Measurements from ENCODE around the gene DQX1. TPM values are rescaled to one million over a fixed set of nuclear protein-coding genes. Genes with fewer than 3 reads are reported as not detected.
"Not testable (repeated sequence)": the region's sequence is repeated elsewhere in the genome, so short reads cannot be mapped to it uniquely, and the experiment has no call there.

The DQX1 gene
- total and polyA plus RNA-seq, 2 experiments from 2014 or later: not detected

- peaks cover 31% of the 10 kb centered on the region for H3F3A ChIP-seq (ENCODE audit: insufficient read depth)
- H2AFZ ChIP-seq: peak within 1 kb of the TSS; percentile 95
- peak within 1 kb of the TSS; percentile 88 for H3K9ac ChIP-seq
- DNase-seq: peak; percentile 97
- no peaks in the 10 kb centered on the region for H3K9me3 ChIP-seq (ENCODE audit: low read depth)
- H3K9me2 ChIP-seq (ENCODE audit: insufficient read depth): no peaks in the 10 kb centered on the region
- no peak for TF ChIP-seq EZH2 (IDR thresholded peaks at IDR 0.05; ENCODE audit: insufficient read depth, poor library complexity, severe bottlenecking)
- no peak for TF ChIP-seq EZH2phosphoT487 (IDR thresholded peaks at IDR 0.05; ENCODE audit: insufficient read depth, low read depth)
- H3K4me1 ChIP-seq (ENCODE audit: insufficient read depth): peaks cover 15% of the 10 kb centered on the region
- H3K36me3 ChIP-seq (ENCODE audit: low read depth): 0 out of 2 replicates have a peak, but pooled peaks cover 9% of the 10 kb centered on the region
- no peaks in the 10 kb centered on the region for H4K20me1 ChIP-seq (ENCODE audit: insufficient read depth)
- H3K79me2 ChIP-seq (ENCODE audit: insufficient read depth): peaks cover 17% of the 10 kb centered on the region; the same call in 1 of the 2 replicates
- 1% methylated on average over 66 of the region's 66 CpGs for WGBS, 2 experiments (ENCODE audit: low coverage in 1 of 2, low lambda C conversion rate in 2 of 2, missing lambda C conversion rate in 2 of 2)
- H3K4me3 ChIP-seq: peak within 1 kb of the TSS; percentile 87
- in situ Hi-C loops (cut with MboI): no loop called here
- H3K27me3 ChIP-seq (replicated peaks; ENCODE audit: insufficient read depth): no peaks in the 10 kb centered on the region
- peak within 1 kb of the TSS; percentile 87 for H3K27ac ChIP-seq
- H3K4me2 ChIP-seq (ENCODE audit: unreplicated experiment): peak within 1 kb of the TSS; percentile 85
These were observed 53.7 kb downstream of the DQX1 start, which contains the start of gene MRPL53 for GRCh38 chr2:74472086-74472944. TSS of gene MRPL53 (minus strand) at chr2:74472680. CDS start at chr2:74472660, 20 bp downstream.

DNA sequence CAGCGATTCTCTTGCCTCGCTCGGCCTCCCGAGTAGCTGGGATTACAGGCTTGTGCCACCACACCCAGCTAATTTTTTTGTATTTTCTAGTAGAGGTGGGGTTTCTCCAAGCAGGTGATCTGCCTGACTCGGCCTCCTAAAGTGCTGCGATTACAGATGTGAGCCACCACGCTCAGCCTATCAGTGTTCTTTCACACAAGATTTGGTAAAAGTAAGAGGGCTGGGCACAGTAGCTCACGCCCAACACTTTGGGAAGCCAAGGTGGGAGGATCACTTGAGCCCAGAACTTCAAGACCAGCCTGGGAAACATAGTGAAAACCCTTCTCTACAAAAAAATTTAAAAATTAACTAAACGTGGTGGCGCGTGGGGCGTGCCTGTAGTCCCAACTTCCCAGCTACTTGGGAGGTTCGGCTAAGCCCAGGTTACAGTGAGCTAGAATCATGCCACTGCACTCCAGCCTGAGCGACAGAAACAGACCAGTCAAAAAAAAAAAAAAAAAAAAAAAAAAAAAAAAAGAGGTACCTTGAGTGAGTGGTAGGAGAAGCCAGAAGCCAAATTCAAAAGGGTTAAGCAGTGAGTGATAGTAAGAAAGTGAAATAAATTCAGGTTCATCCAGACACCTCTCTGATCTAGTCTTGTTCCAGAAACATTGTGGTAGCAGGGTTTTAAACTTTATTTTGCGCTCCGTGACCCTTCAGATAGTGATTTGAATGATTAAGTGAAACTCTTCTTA lies 54.5 kb downstream of the DQX1 start:
- peak overlapping the region; percentile 87 for H3K4me3 ChIP-seq
- H3F3A ChIP-seq (ENCODE audit: insufficient read depth): peaks cover 33% of the 10 kb centered on the region
- H3K27me3 ChIP-seq (replicated peaks; ENCODE audit: insufficient read depth): no peaks in the 10 kb centered on the region
- H3K27ac ChIP-seq: peak overlapping the region; percentile 87
- 45 to 47% methylated on average over 16 of the region's 16 CpGs for WGBS, 2 experiments (ENCODE audit: low coverage in 1 of 2, low lambda C conversion rate in 2 of 2, missing lambda C conversion rate in 2 of 2)
- 0 out of 2 replicates have a peak, but pooled peaks cover 4% of the 10 kb centered on the region for H3K36me3 ChIP-seq (ENCODE audit: low read depth)
- in situ Hi-C loops (cut with MboI): no loop called here
- H3K9me3 ChIP-seq (ENCODE audit: low read depth): no peaks in the 10 kb centered on the region
- peak overlapping the region; percentile 85 for H3K4me2 ChIP-seq (ENCODE audit: unreplicated experiment)
- H2AFZ ChIP-seq: peak overlapping the region; percentile 95
- H4K20me1 ChIP-seq (ENCODE audit: insufficient read depth): no peaks in the 10 kb centered on the region
- peak; percentile 20 for DNase-seq
- TF ChIP-seq EZH2phosphoT487 (IDR thresholded peaks at IDR 0.05; ENCODE audit: insufficient read depth, low read depth) (no peak), EZH2 (IDR thresholded peaks at IDR 0.05; ENCODE audit: insufficient read depth, poor library complexity, severe bottlenecking) (no peak)
- no peaks in the 10 kb centered on the region for H3K9me2 ChIP-seq (ENCODE audit: insufficient read depth)
- H3K4me1 ChIP-seq (ENCODE audit: insufficient read depth): peaks cover 15% of the 10 kb centered on the region
- H3K9ac ChIP-seq: peak overlapping the region; percentile 88
- H3K79me2 ChIP-seq (ENCODE audit: insufficient read depth): peaks cover 14% of the 10 kb centered on the region

DNA sequence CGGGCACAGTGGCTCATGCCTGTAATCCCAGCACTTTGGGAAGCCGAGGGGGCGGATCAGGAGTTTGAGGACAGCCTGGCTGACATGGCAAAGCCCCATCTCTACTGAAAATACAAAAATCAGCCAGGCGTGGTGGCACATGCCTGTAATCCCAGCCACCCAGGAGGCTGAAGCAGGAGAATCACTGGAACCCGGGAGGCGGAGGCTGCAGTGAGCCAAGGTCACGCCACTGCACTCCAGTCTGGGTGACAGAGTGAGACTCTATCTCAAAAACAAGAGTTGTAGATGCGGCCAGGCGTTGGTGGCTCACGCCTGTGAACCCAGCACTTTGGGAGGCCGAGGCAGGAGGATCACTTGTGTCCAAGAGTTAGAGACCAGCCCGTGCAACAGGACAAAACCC lies 55.3 kb downstream of the DQX1 start:
- H3K9ac ChIP-seq; DNase-seq; in situ Hi-C loops (cut with MboI); H3K27ac ChIP-seq; H3K27me3 ChIP-seq (replicated peaks; ENCODE audit: insufficient read depth); H2AFZ ChIP-seq; H3K4me2 ChIP-seq (ENCODE audit: unreplicated experiment); H4K20me1 ChIP-seq (ENCODE audit: insufficient read depth); H3K4me3 ChIP-seq; H3K36me3 ChIP-seq (ENCODE audit: low read depth); H3K9me2 ChIP-seq (ENCODE audit: insufficient read depth); H3K9me3 ChIP-seq (ENCODE audit: low read depth): not testable (repeated sequence)
- Histone ChIP-seq H3K4me1 (ENCODE audit: insufficient read depth) (peaks cover 15% of the 10 kb centered on the region), H3K79me2 (ENCODE audit: insufficient read depth) (peaks cover 22% of the 10 kb centered on the region), H3F3A (ENCODE audit: insufficient read depth) (peaks cover 39% of the 10 kb centered on the region)
- 96% methylated on average over 12 of the region's 12 CpGs for WGBS, 2 experiments (ENCODE audit: low coverage in 1 of 2, low lambda C conversion rate in 2 of 2, missing lambda C conversion rate in 2 of 2)

Other genes starting within 250 kb of the DQX1 start
- 0.32 and 0.38 TPM in 2 replicates for gene SLC4A5, start 182.8 kb downstream of the DQX1 start, total RNA-seq (2014; rRNA removed; shearing (Covaris generic))
- 0.35 TPM in 1 of 2 replicates, not detected in the other for gene SLC4A5, start 182.8 kb downstream of the DQX1 start, polyA plus RNA-seq (2016; fragmentation: Nextera tagmentation; extraction: Ambion mirVana)
- gene DCTN1, start 145.9 kb downstream of the DQX1 start, total RNA-seq (2014; rRNA removed; shearing (Covaris generic)): 172 and 176 TPM in 2 replicates
- gene DCTN1, start 145.9 kb downstream of the DQX1 start, polyA plus RNA-seq (2016; fragmentation: Nextera tagmentation; extraction: Ambion mirVana): 169 and 171 TPM in 2 replicates
- 1.6 and 3.5 TPM in 2 replicates for gene C2orf81, start 104.6 kb downstream of the DQX1 start, total RNA-seq (2014; rRNA removed; shearing (Covaris generic))
- 6.0 TPM in 2 replicates for gene C2orf81, start 104.6 kb downstream of the DQX1 start, polyA plus RNA-seq (2016; fragmentation: Nextera tagmentation; extraction: Ambion mirVana)
- gene WDR54, start 104.5 kb downstream of the DQX1 start, total RNA-seq (2014; rRNA removed; shearing (Covaris generic)): 33.4 and 45.0 TPM in 2 replicates
- gene WDR54, start 104.5 kb downstream of the DQX1 start, polyA plus RNA-seq (2016; fragmentation: Nextera tagmentation; extraction: Ambion mirVana): 50.8 and 53.3 TPM in 2 replicates
- gene RTKN, start 84.3 kb downstream of the DQX1 start, total RNA-seq (2014; rRNA removed; shearing (Covaris generic)): 13.5 and 17.5 TPM in 2 replicates
- gene RTKN, start 84.3 kb downstream of the DQX1 start, polyA plus RNA-seq (2016; fragmentation: Nextera tagmentation; extraction: Ambion mirVana): 13.0 and 14.5 TPM in 2 replicates
- gene INO80B, start 71.1 kb downstream of the DQX1 start, total RNA-seq (2014; rRNA removed; shearing (Covaris generic)): 10.9 and 32.5 TPM in 2 replicates
- 3.8 and 4.9 TPM in 2 replicates for gene INO80B, start 71.1 kb downstream of the DQX1 start, polyA plus RNA-seq (2016; fragmentation: Nextera tagmentation; extraction: Ambion mirVana)
- 37.9 and 58.7 TPM in 2 replicates for gene WBP1, start 67.8 kb downstream of the DQX1 start, total RNA-seq (2014; rRNA removed; shearing (Covaris generic))
- 42.4 and 47.1 TPM in 2 replicates for gene WBP1, start 67.8 kb downstream of the DQX1 start, polyA plus RNA-seq (2016; fragmentation: Nextera tagmentation; extraction: Ambion mirVana)
- gene MOGS, start 60.8 kb downstream of the DQX1 start, total RNA-seq (2014; rRNA removed; shearing (Covaris generic)): 55.7 and 58.6 TPM in 2 replicates
- 14.5 and 16.8 TPM in 2 replicates for gene MOGS, start 60.8 kb downstream of the DQX1 start, polyA plus RNA-seq (2016; fragmentation: Nextera tagmentation; extraction: Ambion mirVana)
- gene MRPL53, start 53.6 kb downstream of the DQX1 start, total RNA-seq (2014; rRNA removed; shearing (Covaris generic)): 14.8 and 18.5 TPM in 2 replicates
- 69.2 and 71.0 TPM in 2 replicates for gene MRPL53, start 53.6 kb downstream of the DQX1 start, polyA plus RNA-seq (2016; fragmentation: Nextera tagmentation; extraction: Ambion mirVana)
- 5.1 and 12.8 TPM in 2 replicates for gene CCDC142, start 43.2 kb downstream of the DQX1 start, total RNA-seq (2014; rRNA removed; shearing (Covaris generic))
- 6.4 and 6.8 TPM in 2 replicates for gene CCDC142, start 43.2 kb downstream of the DQX1 start, polyA plus RNA-seq (2016; fragmentation: Nextera tagmentation; extraction: Ambion mirVana)
- 15.9 and 17.7 TPM in 2 replicates for gene TTC31, start 43.1 kb downstream of the DQX1 start, total RNA-seq (2014; rRNA removed; shearing (Covaris generic))
- gene TTC31, start 43.1 kb downstream of the DQX1 start, polyA plus RNA-seq (2016; fragmentation: Nextera tagmentation; extraction: Ambion mirVana): 14.2 and 20.4 TPM in 2 replicates
- gene LBX2, start 26.6 kb downstream of the DQX1 start, total RNA-seq (2014; rRNA removed; shearing (Covaris generic)): 0.38 and 4.6 TPM in 2 replicates
- gene LBX2, start 26.6 kb downstream of the DQX1 start, polyA plus RNA-seq (2016; fragmentation: Nextera tagmentation; extraction: Ambion mirVana): 0.87 and 1.1 TPM in 2 replicates
- gene PCGF1, start 18.5 kb downstream of the DQX1 start, total RNA-seq (2014; rRNA removed; shearing (Covaris generic)): 15.6 and 24.1 TPM in 2 replicates
- gene PCGF1, start 18.5 kb downstream of the DQX1 start, polyA plus RNA-seq (2016; fragmentation: Nextera tagmentation; extraction: Ambion mirVana): 23.5 and 24.8 TPM in 2 replicates
- not detected in 2 replicates for gene TLX2, start 11.8 kb downstream of the DQX1 start, total RNA-seq (2014; rRNA removed; shearing (Covaris generic))
- gene TLX2, start 11.8 kb downstream of the DQX1 start, polyA plus RNA-seq (2016; fragmentation: Nextera tagmentation; extraction: Ambion mirVana): not detected in 2 replicates
- 114 and 119 TPM in 2 replicates for gene AUP1, start 3.5 kb upstream of the DQX1 start, total RNA-seq (2014; rRNA removed; shearing (Covaris generic))
- gene AUP1, start 3.5 kb upstream of the DQX1 start, polyA plus RNA-seq (2016; fragmentation: Nextera tagmentation; extraction: Ambion mirVana): 119 and 122 TPM in 2 replicates
- gene HTRA2, start 3.7 kb upstream of the DQX1 start, total RNA-seq (2014; rRNA removed; shearing (Covaris generic)): 23.0 and 35.2 TPM in 2 replicates
- 33.6 and 34.0 TPM in 2 replicates for gene HTRA2, start 3.7 kb upstream of the DQX1 start, polyA plus RNA-seq (2016; fragmentation: Nextera tagmentation; extraction: Ambion mirVana)
- gene LOXL3, start 27.7 kb upstream of the DQX1 start, total RNA-seq (2014; rRNA removed; shearing (Covaris generic)): 52.4 and 56.9 TPM in 2 replicates
- gene LOXL3, start 27.7 kb upstream of the DQX1 start, polyA plus RNA-seq (2016; fragmentation: Nextera tagmentation; extraction: Ambion mirVana): 55.2 and 57.2 TPM in 2 replicates
- gene DOK1, start 28.5 kb upstream of the DQX1 start, total RNA-seq (2014; rRNA removed; shearing (Covaris generic)): 32.2 and 40.3 TPM in 2 replicates
- gene DOK1, start 28.5 kb upstream of the DQX1 start, polyA plus RNA-seq (2016; fragmentation: Nextera tagmentation; extraction: Ambion mirVana): 32.6 and 36.2 TPM in 2 replicates
- gene M1AP, start 122.1 kb upstream of the DQX1 start, total RNA-seq (2014; rRNA removed; shearing (Covaris generic)): 0.25 and 1.5 TPM in 2 replicates
- gene M1AP, start 122.1 kb upstream of the DQX1 start, polyA plus RNA-seq (2016; fragmentation: Nextera tagmentation; extraction: Ambion mirVana): 0.13 and 0.18 TPM in 2 replicates
- gene SEMA4F, start 128.0 kb upstream of the DQX1 start, total RNA-seq (2014; rRNA removed; shearing (Covaris generic)): 4.2 and 15.6 TPM in 2 replicates
- gene SEMA4F, start 128.0 kb upstream of the DQX1 start, polyA plus RNA-seq (2016; fragmentation: Nextera tagmentation; extraction: Ambion mirVana): 5.6 and 5.9 TPM in 2 replicates